Smooth muscle cell of the brain vasculature (primary cell): Measurements from ENCODE around the gene ZFYVE9.

Source experiments
- DNase-seq: peaks from one replicate; pipeline ENCODE4 v3.0.0-alpha.2; 2012; ENCODE audit warnings: low read depth, low spot score

ZFYVE9 gene

GRCh38 chr1:52334906-52335528 lies 193.1 kb downstream of the ZFYVE9 start:
- no peak for DNase-seq

DNA sequence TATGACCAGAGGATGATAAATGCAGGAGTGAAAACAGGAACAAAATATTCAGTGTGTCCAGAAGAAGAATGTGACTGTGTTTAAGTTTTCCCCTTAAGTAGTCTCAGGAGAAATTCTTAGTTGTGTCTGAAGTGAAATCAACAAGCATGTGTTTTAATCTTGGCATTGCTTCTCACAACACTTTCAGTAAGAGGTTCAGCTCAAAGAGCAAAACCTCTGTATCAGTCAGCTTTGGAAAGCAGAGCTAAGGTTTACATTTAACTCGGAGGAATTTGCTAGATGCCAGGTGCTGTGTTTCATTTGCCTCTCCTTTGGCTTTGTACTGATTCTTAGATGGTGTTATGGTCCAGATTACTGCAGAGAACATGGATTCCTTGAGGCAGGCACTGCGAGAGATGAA lies 195.6 kb downstream of the ZFYVE9 start:
- DNase-seq = no peak

DNA sequence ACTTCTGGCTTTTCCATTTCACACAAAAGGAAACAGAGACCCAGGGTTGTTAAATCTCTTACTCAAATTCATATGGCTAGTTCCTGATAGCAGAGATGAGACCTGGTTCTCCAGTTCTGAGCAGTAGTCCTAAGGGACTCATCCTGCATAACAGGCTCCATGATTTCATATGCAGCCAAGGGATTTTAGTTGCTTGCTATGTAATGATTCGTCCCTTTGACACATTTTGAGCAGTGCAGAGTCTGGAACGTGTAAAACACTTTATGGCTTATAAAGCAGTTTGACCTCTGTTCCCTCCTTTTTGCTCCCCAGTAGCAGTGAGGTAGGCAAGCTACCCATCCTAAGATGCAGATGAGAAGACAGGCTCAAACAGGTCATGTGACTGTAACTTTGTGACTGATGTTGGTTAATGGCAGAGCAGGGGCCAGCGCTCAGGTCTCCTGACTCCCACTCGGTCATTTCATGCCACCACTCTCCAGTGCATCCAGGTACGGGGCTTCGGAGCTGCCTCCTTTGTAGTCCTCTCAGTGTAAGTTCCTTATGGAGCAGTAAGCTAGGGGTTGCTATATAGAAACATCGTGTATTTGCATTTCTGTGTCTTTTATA lies 199.9 kb downstream of the ZFYVE9 start:
- no peak for DNase-seq

DNA sequence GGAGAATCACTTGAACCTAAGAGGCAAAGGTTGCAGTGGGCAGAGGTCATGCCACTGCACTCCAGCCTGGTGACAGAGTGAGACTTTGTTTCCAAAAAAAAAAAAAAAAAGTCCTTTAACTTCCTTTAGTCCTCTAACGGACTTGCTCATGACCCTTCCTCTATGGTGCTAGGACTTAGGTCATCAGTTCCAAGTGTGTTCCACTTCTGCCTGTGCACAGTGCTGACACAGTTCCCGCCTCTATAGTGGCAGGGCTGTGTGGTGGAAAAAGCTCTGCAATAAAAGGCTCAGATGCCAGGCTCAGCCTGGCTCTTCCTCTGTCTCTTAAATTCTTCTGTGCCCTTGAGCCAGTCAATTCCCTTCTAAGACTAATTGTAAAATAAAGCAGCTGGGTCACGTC lies 202.1 kb downstream of the ZFYVE9 start:
- DNase-seq = no peak

- no peak for DNase-seq
Measured at GRCh38 chr1:52345252-52345651, 203.4 kb downstream of the ZFYVE9 start.

GRCh38 chr1:52346653-52347052 lies 204.8 kb downstream of the ZFYVE9 start:
- DNase-seq = no peak

DNA sequence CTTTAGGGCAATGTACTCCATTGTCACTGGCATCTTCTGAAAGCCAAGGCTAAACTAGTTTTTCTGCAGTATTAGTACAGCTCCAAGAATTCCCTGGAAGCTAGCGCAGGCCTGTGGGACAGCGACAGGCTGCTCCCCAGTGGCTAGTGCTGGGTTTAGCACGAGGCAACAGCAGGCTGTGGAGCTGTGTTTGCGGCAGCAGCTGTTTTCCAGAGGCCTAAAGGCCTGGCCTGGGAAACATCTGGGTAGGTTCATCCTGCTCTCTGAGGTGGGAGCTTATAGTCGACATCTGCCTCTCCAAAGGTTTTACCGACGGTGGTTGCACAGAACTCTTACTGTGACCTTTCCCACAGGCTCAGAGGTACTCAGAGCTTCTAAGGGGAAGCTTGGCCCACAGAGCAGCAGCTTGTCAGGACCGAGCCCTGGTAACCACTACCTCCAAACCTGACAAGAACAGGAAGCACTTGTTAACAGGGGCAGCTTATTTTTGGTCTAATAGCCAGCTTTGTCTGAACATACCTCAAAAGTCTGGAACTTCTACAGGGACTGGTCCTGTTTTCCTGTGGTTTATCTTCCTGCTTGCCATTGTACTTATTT lies 206.9 kb downstream of the ZFYVE9 start:
- no peak for DNase-seq

GRCh38 chr1:52352690-52353089 lies 210.8 kb downstream of the ZFYVE9 start:
- no peak for DNase-seq

DNA sequence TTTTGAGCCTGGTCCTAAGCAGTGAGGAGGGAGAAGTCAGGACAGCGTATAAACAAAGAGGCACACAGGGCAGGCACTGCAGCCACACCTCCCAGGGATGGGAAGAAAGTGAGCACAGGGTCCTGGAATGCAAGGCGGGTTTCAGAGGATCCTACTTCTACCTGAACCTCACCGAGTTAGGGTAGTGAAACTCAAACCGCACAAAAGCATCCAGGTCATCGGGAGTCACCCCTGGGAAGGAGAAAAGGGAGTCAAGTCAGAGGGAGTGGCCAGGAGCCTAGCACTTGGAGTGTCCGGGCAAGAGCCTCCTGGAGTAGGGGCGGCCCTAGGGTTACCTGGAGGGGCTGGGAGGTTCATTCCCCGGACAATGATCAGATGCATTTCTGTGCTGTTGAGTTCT lies 213.5 kb downstream of the ZFYVE9 start:
- DNase-seq = no peak

- DNase-seq = no peak
Measured at GRCh38 chr1:52355847-52356505, 214.1 kb downstream of the ZFYVE9 start.

DNA sequence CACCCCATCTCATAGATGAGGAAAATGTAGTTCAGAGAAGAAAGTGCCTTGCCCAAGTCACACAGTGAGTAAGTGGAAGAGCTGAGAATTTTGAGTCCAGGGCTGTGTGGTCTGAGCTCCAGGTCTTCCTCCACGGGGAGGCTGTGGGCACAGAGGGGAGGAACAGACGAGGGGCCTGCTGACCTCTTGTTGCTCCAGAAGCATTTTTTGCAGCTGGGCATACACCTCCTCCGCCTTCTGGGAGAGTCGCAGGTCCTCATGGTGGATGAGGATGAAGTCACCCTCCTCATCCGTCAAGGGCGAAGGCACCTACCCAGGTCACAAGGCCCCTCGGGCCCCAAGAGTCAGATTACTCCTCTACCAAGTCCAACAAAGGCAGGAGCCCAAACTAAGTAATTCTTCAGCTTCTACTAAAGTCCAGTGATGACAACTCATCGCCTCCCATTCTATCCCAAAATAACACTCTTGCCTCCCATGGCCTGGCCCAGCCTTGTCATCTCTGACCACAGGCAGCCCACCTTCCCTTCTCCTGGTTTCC lies 215.0 kb downstream of the ZFYVE9 start:
- DNase-seq = no peak

DNA sequence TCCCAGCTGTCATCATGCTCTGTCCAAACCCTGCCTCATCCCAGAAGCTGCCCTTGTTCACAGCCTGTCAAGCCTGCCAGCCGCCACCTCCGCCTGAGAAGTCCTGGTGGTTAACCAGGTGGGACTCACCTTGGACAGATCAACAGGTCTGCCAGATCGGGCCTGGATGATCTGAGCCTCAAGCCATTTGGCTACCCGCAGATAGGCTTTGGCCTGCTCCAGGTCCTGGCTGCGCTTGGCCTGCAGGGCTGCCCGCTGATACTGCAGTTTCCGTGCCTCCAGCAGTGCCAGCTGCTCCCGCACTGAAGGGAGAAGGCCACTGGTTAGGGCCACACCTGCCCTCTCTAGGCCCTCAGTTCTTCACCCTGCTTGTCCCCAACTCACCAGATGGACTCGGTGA lies 215.5 kb downstream of the ZFYVE9 start:
- no peak for DNase-seq

GRCh38 chr1:52358851-52359497 lies 217.1 kb downstream of the ZFYVE9 start:
- no peak for DNase-seq

DNA sequence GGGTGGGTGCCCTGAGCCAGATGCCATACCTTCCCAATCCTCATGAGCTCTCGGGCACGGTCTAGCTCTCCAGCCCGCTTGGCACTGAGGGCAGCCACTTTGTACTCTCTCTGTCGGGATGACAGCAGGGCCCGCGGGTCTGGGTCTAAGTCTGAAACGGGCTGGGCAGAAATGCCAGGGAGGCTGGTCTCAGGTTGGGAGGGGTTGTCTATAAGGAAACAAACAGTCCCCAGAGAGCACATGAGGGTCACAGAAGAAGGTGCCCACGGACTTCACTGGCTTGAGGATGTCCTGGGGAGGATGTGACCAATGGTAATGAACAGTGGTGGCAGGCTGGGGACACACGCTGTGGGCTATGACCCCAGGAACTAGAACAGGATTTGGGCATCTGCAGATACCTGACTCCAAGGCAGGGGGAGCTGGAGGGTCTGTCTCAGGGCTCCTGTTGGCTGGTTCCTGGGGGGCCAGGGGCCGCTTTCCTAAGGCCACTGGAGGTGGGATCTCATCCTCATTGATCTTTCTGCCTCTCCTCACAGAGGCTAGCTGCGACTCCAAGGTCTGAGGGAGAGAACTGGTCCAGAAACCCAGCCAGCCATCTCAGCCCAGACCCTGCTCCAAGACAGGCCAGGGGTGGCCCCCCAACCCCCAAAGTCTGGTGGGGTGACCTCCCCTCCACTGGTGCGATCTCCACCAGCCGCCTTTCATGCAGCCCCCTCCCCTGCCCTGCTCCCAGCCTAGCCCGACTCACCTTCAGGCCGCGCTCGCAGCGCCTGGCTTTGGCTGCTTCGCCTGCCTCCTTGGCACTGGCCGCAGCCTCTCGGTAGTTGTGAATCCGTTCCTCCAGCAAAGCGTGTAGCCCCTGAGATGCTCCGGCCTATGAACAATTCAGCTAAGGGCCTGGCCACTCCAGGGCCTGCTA lies 218.0 kb downstream of the ZFYVE9 start:
- no peak for DNase-seq

DNA sequence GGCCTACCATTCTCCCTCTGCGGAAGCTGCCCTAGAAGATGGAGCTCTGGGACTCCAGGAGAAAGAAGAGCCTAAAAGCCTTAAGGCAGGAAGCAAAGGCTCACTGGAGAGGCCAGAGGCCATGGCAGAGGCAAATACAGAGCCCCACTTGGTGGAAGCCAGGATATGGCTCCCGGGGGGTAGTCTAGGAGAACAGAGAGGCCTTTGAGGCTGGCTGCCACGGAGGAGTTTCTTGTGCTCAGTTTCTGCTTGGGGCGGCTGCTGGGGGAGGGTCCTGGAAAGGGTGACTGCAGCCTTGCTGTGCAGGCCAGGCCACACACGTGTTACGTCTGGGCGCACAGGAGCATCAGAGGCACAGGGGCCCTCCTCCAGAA lies 218.7 kb downstream of the ZFYVE9 start:
- no peak for DNase-seq

GRCh38 chr1:52364235-52364839 lies 222.4 kb downstream of the ZFYVE9 start:
- DNase-seq = no peak

GRCh38 chr1:52365071-52365745 lies 223.3 kb downstream of the ZFYVE9 start:
- DNase-seq = no peak

- peak; percentile 92 for DNase-seq
Measured at GRCh38 chr1:52365746-52366516, 224.0 kb downstream of the ZFYVE9 start, which contains the start of gene CC2D1B. Gene CC2D1B, minus strand, starts transcription at chr1:52366205. Its CDS starts 1,585 bp downstream, at chr1:52364620.

GRCh38 chr1:52366517-52366827 lies 224.6 kb downstream of the ZFYVE9 start:
- no peak for DNase-seq
